ENCODE measurements around the gene ARL8A. TPM values are rescaled to one million over a fixed set of nuclear protein-coding genes. Genes with fewer than 3 reads are reported as not detected.

The ARL8A gene
- total RNA-seq, 1 experiment from 2014 or later, result 45.6 TPM

DNA sequence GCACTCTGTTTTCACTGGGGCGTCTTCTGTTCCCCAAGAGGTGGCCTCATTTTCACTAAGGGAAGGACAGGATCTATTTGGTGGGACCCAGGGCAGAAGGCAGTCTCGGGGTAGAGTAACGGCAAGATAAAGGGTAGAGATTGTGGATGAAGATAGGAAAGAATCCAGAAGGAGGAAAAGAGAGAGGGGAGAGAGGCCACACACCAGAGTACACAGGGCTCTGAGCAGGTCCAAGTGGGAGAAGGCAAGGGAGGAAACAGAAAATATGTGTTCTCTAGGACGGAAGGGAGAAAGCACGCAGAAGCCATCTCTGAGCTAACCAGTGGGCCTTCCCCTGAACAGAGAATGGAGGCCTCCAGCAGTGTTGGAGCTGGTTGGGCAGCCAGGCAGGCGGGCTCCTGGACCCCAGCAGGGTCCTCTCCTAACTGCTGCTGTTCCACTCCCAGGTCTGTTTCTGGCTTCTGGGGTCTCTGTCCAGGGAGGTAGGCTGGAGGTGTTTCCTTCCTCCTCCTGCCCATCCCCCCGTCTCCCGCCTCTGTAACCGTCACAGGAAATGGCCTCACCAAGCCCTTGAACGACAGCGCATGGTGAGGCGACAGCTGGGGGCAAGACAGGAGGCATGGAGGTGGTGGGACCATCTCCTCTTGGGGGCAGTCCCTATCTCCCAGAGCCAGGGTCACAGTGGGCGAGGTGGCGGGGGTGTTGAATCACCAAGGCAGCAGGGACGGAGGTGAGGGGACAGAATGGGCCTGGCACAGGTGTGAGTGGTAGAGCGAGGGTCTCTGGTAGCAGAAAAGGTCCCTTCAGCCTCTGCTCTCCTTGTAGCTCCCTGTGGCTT is 15.2 kb upstream of the ARL8A start:
- Histone ChIP-seq H3K79me2 (ENCODE audit: insufficient read depth, low read length) (no peaks in the 10 kb centered on the region), H4K20me1 (ENCODE audit: insufficient read depth) (no peaks in the 10 kb centered on the region), H3K9me2 (ENCODE audit: insufficient read depth) (no peaks in the 10 kb centered on the region), H3K36me3 (ENCODE audit: control insufficient read depth in 1 of 2, insufficient read depth in 2 of 2, low read length in 2 of 2) (no peaks in the 10 kb centered on the region), H3K27me3 (ENCODE audit: insufficient read depth, low read length) (no peaks in the 10 kb centered on the region), H3K4me1 (ENCODE audit: control insufficient read depth in 1 of 2, insufficient read depth in 2 of 2, low read length in 2 of 2) (peaks cover 16 to 19% of the 10 kb centered on the region in 2 experiments; a peak in 3 of 4 replicates), H3K27ac (ENCODE audit: low read depth, low read length) (no peak overlapping the region), H3K9me3 (ENCODE audit: control insufficient read depth in 1 of 2, insufficient read depth in 1 of 2, low read depth in 1 of 2, low read length in 2 of 2) (no peaks in the 10 kb centered on the region), H3K4me2 (ENCODE audit: low read length) (no peak overlapping the region), H2AFZ (ENCODE audit: low read depth, low read length, poor library complexity, severe bottlenecking) (no peak overlapping the region), H3K4me3 (replicated peaks in 1 of 2; ENCODE audit: low read depth in 1 of 2, low read length in 2 of 2) (no peak overlapping the region), H3K9ac (ENCODE audit: low read length) (no peak overlapping the region)
- no peak for DNase-seq (ENCODE audit: low read depth, low spot score)
- POLR2A ChIA-PET, result no interaction called here
- ATAC-seq, result no peak
- intact Hi-C loops (cut with micrococcal nuclease), result no loop called here
- RAD21 ChIA-PET (ENCODE audit: low non-redundant PET in 1 of 2, low total read pairs in 2 of 2, uncharacterized antibody in 2 of 2, unreplicated experiment in 2 of 2), result no interaction called here
- no peak for TF ChIP-seq POLR2A (IDR thresholded peaks at IDR 0.05; ENCODE audit: borderline replicate concordance, extremely low read depth, insufficient read depth, insufficient read length)
- no peak for TF ChIP-seq SRF (IDR thresholded peaks at IDR 0.05; ENCODE audit: low read depth)
- no peak for TF ChIP-seq CEBPB (IDR thresholded peaks at IDR 0.05; ENCODE audit: low read depth)
- TF ChIP-seq TCF7L2 (IDR thresholded peaks at IDR 0.05; ENCODE audit: borderline replicate concordance, extremely low read depth, insufficient read depth, insufficient read length), result no peak
- TF ChIP-seq FOSL1 (IDR thresholded peaks at IDR 0.05; ENCODE audit: low read depth), result no peak
- no peak for TF ChIP-seq JUND (IDR thresholded peaks at IDR 0.05)
- TF ChIP-seq EGR1 (IDR thresholded peaks at IDR 0.05; ENCODE audit: low read depth), result no peak
- TF ChIP-seq RAD21 (IDR thresholded peaks at IDR 0.05; ENCODE audit: low read depth), result no peak
- no peak for TF ChIP-seq EZH2phosphoT487 (IDR thresholded peaks at IDR 0.05; ENCODE audit: borderline replicate concordance)
- TF ChIP-seq, protein P1, sequence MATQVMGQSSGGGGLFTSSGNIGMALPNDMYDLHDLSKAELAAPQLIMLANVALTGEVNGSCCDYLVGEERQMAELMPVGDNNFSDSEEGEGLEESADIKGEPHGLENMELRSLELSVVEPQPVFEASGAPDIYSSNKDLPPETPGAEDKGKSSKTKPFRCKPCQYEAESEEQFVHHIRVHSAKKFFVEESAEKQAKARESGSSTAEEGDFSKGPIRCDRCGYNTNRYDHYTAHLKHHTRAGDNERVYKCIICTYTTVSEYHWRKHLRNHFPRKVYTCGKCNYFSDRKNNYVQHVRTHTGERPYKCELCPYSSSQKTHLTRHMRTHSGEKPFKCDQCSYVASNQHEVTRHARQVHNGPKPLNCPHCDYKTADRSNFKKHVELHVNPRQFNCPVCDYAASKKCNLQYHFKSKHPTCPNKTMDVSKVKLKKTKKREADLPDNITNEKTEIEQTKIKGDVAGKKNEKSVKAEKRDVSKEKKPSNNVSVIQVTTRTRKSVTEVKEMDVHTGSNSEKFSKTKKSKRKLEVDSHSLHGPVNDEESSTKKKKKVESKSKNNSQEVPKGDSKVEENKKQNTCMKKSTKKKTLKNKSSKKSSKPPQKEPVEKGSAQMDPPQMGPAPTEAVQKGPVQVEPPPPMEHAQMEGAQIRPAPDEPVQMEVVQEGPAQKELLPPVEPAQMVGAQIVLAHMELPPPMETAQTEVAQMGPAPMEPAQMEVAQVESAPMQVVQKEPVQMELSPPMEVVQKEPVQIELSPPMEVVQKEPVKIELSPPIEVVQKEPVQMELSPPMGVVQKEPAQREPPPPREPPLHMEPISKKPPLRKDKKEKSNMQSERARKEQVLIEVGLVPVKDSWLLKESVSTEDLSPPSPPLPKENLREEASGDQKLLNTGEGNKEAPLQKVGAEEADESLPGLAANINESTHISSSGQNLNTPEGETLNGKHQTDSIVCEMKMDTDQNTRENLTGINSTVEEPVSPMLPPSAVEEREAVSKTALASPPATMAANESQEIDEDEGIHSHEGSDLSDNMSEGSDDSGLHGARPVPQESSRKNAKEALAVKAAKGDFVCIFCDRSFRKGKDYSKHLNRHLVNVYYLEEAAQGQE (IDR thresholded peaks at IDR 0.05; ENCODE audit: low read depth), result no peak
- TF ChIP-seq, protein P2, sequence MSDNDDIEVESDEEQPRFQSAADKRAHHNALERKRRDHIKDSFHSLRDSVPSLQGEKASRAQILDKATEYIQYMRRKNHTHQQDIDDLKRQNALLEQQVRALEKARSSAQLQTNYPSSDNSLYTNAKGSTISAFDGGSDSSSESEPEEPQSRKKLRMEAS (IDR thresholded peaks at IDR 0.05), result no peak
- no TSS peak for BruUV-seq (replicated peaks)
- CTCF ChIA-PET, result no interaction called here
